ENCODE data around the gene NR5A2.

- TF ChIP-seq, protein P1, sequence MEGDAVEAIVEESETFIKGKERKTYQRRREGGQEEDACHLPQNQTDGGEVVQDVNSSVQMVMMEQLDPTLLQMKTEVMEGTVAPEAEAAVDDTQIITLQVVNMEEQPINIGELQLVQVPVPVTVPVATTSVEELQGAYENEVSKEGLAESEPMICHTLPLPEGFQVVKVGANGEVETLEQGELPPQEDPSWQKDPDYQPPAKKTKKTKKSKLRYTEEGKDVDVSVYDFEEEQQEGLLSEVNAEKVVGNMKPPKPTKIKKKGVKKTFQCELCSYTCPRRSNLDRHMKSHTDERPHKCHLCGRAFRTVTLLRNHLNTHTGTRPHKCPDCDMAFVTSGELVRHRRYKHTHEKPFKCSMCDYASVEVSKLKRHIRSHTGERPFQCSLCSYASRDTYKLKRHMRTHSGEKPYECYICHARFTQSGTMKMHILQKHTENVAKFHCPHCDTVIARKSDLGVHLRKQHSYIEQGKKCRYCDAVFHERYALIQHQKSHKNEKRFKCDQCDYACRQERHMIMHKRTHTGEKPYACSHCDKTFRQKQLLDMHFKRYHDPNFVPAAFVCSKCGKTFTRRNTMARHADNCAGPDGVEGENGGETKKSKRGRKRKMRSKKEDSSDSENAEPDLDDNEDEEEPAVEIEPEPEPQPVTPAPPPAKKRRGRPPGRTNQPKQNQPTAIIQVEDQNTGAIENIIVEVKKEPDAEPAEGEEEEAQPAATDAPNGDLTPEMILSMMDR (IDR thresholded peaks at IDR 0.05), result no peak
- no peak for TF ChIP-seq EZH2 (IDR thresholded peaks at IDR 0.05)
Measured at GRCh38 chr1:200223613-200224012, 196.1 kb downstream of the NR5A2 start.

Data from neural progenitor cell (in vitro differentiated cells).